ENCODE data around the gene USP49. TPM values are rescaled to one million over a fixed set of nuclear protein-coding genes. Genes with fewer than 3 reads are reported as not detected.

USP49 gene
- total and polyA plus RNA-seq, 10 of the 15 experiments (the other 5 are each of a cell fraction or from before 2014, with no cell fraction given), result 1.0 to 7.7 (median 4.3) TPM

DNA sequence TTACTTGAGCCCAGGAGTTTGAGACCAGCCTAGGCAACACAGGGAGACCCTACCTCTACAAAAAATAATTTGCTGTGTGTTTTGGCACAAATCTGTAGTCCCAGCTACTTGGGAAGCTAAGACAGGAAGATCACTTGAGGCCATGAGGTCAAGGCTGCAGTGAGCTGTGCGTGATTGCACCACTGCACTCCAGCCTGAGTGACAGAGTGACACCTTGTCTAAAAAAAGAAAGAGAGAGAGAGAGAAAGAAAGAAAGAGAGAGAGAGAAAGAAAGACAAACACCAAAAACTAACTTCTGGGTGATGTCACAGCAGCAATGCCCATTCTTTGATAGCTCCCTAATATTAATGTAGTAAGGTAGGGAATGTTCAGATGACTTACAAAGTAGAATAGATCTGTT, 20.4 kb downstream of the USP49 start (continued):
- TF ChIP-seq BCLAF1 (IDR thresholded peaks at IDR 0.05) (no peak), KAT2A (conservative IDR thresholded peaks at IDR 0.05; ENCODE audit: control insufficient read depth, low read depth, low read length) (no peak), ATF7 (IDR thresholded peaks at IDR 0.05; ENCODE audit: low read depth) (no peak), ZNF592 (IDR thresholded peaks at IDR 0.05) (no peak), RB1 (IDR thresholded peaks at IDR 0.05; ENCODE audit: borderline replicate concordance) (no peak)

- POLR2A ChIA-PET, result no interaction called here
- RAD21 ChIA-PET (ENCODE audit: unreplicated experiment), result interaction anchor here (1.1 kb wide), 1 partner anchor 232 kb away, joined by 3 read pairs; no protein-coding TSS in a partner anchor
- no peak overlapping the region for H3K4me3 ChIP-seq
- intact Hi-C loops (cut with micrococcal nuclease; ENCODE audit: unreplicated experiment), result no loop called here
- H3K4me1 ChIP-seq (ENCODE audit: control insufficient read depth, insufficient read depth, low read length), result no peaks in the 10 kb centered on the region
- H3K27ac ChIP-seq (ENCODE audit: control insufficient read depth, insufficient read depth), result no peak overlapping the region
- in situ Hi-C loops (cut with MboI), result no loop called here
- CTCF ChIA-PET, result interaction anchor here (0.7 kb wide), 1 partner anchor 56 kb away, joined by 3 read pairs; no protein-coding TSS in a partner anchor
- no peaks in the 10 kb centered on the region for H4K20me1 ChIP-seq (ENCODE audit: control insufficient read depth, insufficient read depth)
- SMC1A ChIA-PET (ENCODE audit: uncharacterized antibody, unreplicated experiment), result interaction anchor here (0.9 kb wide), 1 partner anchor 25 kb away, joined by 3 read pairs; no protein-coding TSS in a partner anchor
- H3K79me2 ChIP-seq (ENCODE audit: control insufficient read depth, insufficient read depth, low read length), result no peaks in the 10 kb centered on the region
- DNase-seq (ENCODE audit: low read depth, low spot score), result no peak
- H3K4me2 ChIP-seq (ENCODE audit: control insufficient read depth, insufficient read depth), result no peak overlapping the region
- TF ChIP-seq CHD2 (IDR thresholded peaks at IDR 0.05; ENCODE audit: borderline replicate concordance, low read depth, low read length), result no peak
- H3K36me3 ChIP-seq (ENCODE audit: control insufficient read depth in 2 of 2, insufficient read depth in 2 of 2, low read length in 1 of 2), result no peaks in the 10 kb centered on the region
- no peaks in the 10 kb centered on the region for H3K9me3 ChIP-seq (replicated peaks; ENCODE audit: control insufficient read depth, insufficient read depth, low read length)
- no TSS peak for BruUV-seq (replicated peaks)
- no peak overlapping the region for H2AFZ ChIP-seq (ENCODE audit: control insufficient read depth, low read depth, low read length)
- no peak overlapping the region for H3K9ac ChIP-seq (ENCODE audit: control insufficient read depth, insufficient read depth, low read length)
- FAIRE-seq, result no peak
- no peaks in the 10 kb centered on the region for H3K27me3 ChIP-seq (replicated peaks in 1 of 2; ENCODE audit: control insufficient read depth in 2 of 2, insufficient read depth in 2 of 2, low read length in 1 of 2)
- ATAC-seq, result no peak
- WGBS (ENCODE audit: insufficient coverage, insufficient replicate concordance, low lambda C conversion rate, missing lambda C conversion rate), result 98% methylated on average over 13 of the region's 13 CpGs
Observed at GRCh38 chr6:41872147-41872546, 23.0 kb downstream of the USP49 start.

Data from GM12878 (cell line).